COLO668 (cell line): ENCODE results near the gene PITX2.

Source experiments
- DNase-seq: peaks from one replicate; lab custom pipeline; 2025; ENCODE audit not compliant: unreplicated experiment; lab: John Stamatoyannopoulos, UW

Gene PITX2

GRCh38 chr4:110622841-110623717 is at the start of gene PITX2:
TSS of gene PITX2 (minus strand) at chr4:110623077. CDS start at chr4:110622460, 617 bp downstream.
- peak; percentile 97 for DNase-seq

GRCh38 chr4:110671679-110672078 is 48.8 kb upstream of the PITX2 start:
- no peak for DNase-seq

DNA sequence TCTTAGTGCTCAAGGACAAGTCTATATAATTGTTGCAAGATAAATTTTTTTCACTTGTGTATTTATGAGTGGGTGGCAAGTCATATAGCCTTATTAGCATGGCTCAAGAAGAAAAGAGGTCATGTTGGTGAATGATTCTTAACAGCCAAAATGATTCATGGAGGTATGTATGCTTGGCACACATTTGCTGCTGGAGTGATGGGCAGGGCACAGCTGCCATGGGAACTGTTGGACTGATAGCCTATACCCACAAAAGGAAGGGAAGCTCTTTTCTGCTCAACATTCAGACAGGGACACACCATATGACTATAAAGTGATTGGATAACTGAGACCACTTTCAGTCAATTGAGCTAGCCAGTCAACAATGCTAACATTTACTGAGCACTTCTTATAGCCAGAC is 46.8 kb upstream of the PITX2 start:
- DNase-seq, result no peak

- DNase-seq, result no peak
These were observed 45.8 kb upstream of the PITX2 start for GRCh38 chr4:110668463-110669235.

GRCh38 chr4:110667670-110668069 is 44.8 kb upstream of the PITX2 start:
- DNase-seq, result no peak

GRCh38 chr4:110666030-110666429 is 43.2 kb upstream of the PITX2 start:
- DNase-seq, result no peak

- no peak for DNase-seq
These were observed 41.0 kb upstream of the PITX2 start for GRCh38 chr4:110663738-110664444.

DNA sequence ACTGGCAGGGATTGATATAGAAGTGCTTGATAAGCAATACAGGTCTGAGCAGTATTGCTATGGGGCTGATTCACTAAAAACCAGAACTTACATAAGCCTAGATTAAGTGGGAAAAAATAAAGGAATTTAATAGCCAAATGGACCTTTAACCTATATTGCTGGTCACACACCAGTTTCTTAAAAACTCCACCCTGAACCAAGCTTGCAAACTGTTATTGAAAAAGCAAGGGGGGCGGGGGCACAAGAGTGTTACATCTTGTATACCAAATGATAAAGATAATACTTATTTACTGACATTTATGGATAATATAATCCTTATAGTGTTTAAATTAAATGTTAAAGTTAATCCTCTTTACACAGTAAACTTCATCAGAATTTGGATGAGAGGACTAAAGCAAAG is 40.3 kb upstream of the PITX2 start:
- no peak for DNase-seq

DNA sequence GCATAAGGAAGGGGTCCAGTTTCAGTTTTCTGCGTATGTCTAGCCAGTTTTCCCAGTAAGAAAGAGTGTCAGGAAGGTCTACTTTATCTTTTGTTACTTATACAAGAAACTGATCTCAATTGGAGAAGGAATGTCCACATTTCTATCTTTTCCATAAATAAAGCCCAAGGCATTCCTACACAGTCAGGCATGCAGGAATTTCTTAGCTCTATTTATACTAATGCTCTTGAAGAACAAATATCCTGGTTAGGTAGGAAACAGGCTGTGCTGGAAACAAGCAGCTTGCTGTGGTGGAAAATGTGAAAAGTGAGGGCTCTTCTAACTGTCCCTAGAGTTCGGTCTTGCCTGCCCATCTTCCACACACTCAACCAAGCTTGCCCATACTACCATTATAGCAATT is 37.9 kb upstream of the PITX2 start:
- DNase-seq, result no peak

DNA sequence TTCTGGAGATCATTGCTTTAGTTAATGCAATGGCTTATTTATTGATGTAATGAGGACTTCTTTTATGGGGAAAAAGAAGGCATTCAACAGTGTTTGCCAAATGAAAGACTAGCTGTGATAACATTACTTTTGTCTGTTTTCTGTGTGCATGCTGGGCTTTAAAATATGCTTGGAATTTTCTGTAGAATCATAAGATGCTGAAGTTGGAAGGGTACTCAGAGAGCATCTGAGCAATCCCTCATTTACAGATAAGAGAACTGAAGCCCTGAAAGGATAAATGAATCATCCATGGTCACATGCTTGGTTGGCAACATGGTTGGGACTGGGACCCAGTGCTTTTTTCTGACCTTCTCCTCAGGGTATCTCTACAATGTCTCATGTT is 31.4 kb upstream of the PITX2 start:
- no peak for DNase-seq

GRCh38 chr4:110653321-110654253 is 30.7 kb upstream of the PITX2 start:
- no peak for DNase-seq

GRCh38 chr4:110644008-110644407 is 21.1 kb upstream of the PITX2 start:
- DNase-seq, result no peak

DNA sequence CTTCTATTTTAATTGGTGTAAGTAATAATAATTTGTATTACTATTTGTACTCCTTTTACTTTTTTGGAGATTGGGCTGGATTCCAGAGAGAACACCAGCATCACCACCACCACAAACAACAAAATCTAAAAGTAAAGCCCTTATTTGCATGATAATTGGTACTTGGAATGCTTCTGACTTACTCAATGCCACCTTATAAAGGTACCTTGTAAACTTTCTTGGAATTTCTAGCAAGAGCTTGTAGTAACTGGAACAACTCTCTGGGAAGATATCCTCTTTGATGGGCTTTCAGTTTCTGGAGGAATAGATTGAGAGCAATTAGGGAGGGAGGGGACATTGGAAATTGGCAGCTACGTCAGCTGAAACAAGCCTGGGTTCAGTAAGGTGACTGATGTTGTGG is 20.2 kb upstream of the PITX2 start:
- no peak for DNase-seq

GRCh38 chr4:110641218-110641617 is 18.3 kb upstream of the PITX2 start:
- DNase-seq, result no peak

GRCh38 chr4:110640576-110640975 is 17.7 kb upstream of the PITX2 start:
- DNase-seq, result no peak

DNA sequence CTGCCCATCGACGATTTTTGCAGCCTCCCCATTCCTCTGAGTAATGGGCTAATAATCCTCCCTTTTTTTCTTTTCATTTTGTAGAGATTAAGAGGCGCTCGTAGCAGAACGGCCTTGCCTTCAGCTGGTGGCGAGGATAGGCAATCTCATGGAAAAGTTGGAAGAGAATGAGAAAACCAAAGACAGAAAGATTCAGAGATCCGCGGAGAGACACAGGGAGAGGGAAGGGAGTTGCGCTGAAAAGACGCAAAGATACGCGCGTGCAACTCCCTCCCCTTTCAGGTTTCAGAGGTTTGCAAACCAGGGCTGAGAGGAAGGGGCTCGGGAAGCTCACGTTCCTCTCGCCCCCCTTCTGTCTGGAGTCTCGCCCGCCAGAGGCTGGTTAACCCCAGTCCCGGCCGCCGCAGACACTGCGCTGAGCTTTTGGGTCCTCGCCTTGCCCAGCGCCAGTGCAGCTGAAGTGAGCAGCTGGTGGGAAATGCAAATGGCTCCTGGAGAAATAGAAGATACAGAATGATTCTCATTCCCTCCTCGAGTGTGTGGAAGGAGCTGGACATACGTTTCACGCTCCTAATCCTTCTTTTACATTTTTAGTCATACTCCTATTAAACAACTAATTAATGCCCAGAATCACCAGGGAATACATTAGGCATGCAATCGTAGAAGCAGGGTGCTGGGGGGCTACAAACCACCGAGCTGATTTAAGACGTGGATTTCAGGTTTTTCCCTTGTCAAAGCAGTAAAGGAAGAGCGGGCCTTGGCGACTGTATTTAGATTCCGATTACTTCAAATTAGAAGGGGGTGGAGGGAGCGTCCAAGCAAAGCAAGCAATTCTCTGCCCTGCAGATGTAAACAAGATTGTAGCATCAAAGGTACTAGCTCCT is 16.6 kb upstream of the PITX2 start:
- no peak for DNase-seq

DNA sequence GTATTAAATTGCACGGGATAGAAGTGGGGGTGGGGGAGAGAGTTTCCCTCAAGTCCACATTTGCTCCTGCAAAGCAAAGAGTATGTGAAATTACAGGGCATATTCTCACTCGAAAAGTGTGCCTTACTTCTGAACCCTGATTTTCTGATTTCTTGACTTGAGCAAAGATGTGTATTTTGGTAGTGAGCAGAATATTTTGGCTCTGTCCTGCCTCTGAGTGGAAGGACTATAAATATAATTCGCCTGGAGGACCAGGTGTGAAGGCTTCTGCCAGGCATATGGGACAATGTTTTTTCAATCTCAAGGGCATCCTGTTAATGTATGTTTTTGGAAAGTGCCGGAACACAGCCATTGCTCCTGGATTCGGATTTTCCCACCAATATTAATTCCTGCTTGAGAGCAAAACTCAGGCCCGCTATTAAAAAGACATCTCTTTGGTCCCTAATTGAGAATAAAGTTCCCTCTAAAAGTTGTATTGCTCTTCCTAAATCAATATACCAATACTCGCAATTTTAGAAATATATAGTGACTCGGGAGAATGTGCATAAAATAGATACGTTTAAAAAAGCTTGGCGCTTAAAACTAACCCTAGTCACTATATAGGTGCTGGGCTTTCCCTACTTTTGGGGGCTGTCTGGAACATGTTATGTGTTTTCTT is 15.3 kb upstream of the PITX2 start:
- DNase-seq, result no peak

GRCh38 chr4:110637408-110638088 is 14.7 kb upstream of the PITX2 start:
- no peak for DNase-seq
